ENCODE measurements around the gene CTDNEP1.
A peak's percentile ranks its signal among the peaks of the same experiment; 100 is the strongest.

Gene CTDNEP1

GRCh38 chr17:7251661-7252175, at the start of gene CTDNEP1:
Gene CTDNEP1, minus strand, starts transcription at chr17:7251734. Its CDS starts 438 bp downstream, at chr17:7251296.
- peak; percentile 81 for DNase-seq (ENCODE audit: insufficient read length, low spot score)
- no peak for TF ChIP-seq CTCF (IDR thresholded peaks at IDR 0.05; ENCODE audit: insufficient read depth, missing control alignments)
- FAIRE-seq = peak; percentile 21

GRCh38 chr17:7296189-7296861, 44.8 kb upstream of the CTDNEP1 start:
- DNase-seq (ENCODE audit: insufficient read length, low spot score) = peak; percentile 81
- TF ChIP-seq CTCF (IDR thresholded peaks at IDR 0.05; ENCODE audit: insufficient read depth, missing control alignments) = peak; percentile 65
- no peak for FAIRE-seq

- DNase-seq (ENCODE audit: insufficient read length, low spot score) = no peak
- no peak for TF ChIP-seq CTCF (IDR thresholded peaks at IDR 0.05; ENCODE audit: insufficient read depth, missing control alignments)
- no peak for FAIRE-seq
Observed at GRCh38 chr17:7295230-7296180, 44.0 kb upstream of the CTDNEP1 start.

GRCh38 chr17:7294614-7295153, 43.1 kb upstream of the CTDNEP1 start, which contains the start of gene YBX2:
Gene YBX2, minus strand, starts transcription at chr17:7294639. Its CDS starts 139 bp downstream, at chr17:7294500.
- FAIRE-seq (no peak), DNase-seq (ENCODE audit: insufficient read length, low spot score) (peak; percentile 91)
- no peak for TF ChIP-seq CTCF (IDR thresholded peaks at IDR 0.05; ENCODE audit: insufficient read depth, missing control alignments)

GRCh38 chr17:7293816-7294613, 42.5 kb upstream of the CTDNEP1 start:
- FAIRE-seq (no peak), DNase-seq (ENCODE audit: insufficient read length, low spot score) (peak; percentile 43)
- TF ChIP-seq CTCF (IDR thresholded peaks at IDR 0.05; ENCODE audit: insufficient read depth, missing control alignments) = no peak

GRCh38 chr17:7293159-7293558, 41.6 kb upstream of the CTDNEP1 start:
- no peak for FAIRE-seq
- TF ChIP-seq CTCF (IDR thresholded peaks at IDR 0.05; ENCODE audit: insufficient read depth, missing control alignments) = no peak
- DNase-seq (ENCODE audit: insufficient read length, low spot score) = peak; percentile 6
